KOPT-K1 (cell line): Measurements from ENCODE around the gene HOOK2.

Experiments used
- H3K27ac ChIP-seq: fragments of 200-600 bp; sonication (generic); 2 replicates; pipeline ENCODE4 v1.5.1; 2016; ENCODE audit warnings: antibody characterized with exemption, mild to moderate bottlenecking, low read depth, low read length; ENCODE audit not compliant: poor library complexity, severe bottlenecking
- H3K36me3 ChIP-seq: fragments of 200-600 bp; sonication (generic); 2 replicates; pipeline ENCODE4 v1.5.1; 2017; ENCODE audit warnings: antibody characterized with exemption, mild to moderate bottlenecking, low read length, moderate library complexity; ENCODE audit not compliant: insufficient read depth
- H3K9me3 ChIP-seq: fragments of 200-600 bp; sonication (generic); 2 replicates; pipeline ENCODE4 v1.5.1; 2017; ENCODE audit warnings: antibody characterized with exemption, low read length, mild to moderate bottlenecking; ENCODE audit not compliant: insufficient read depth, poor library complexity, severe bottlenecking

HOOK2 gene

DNA sequence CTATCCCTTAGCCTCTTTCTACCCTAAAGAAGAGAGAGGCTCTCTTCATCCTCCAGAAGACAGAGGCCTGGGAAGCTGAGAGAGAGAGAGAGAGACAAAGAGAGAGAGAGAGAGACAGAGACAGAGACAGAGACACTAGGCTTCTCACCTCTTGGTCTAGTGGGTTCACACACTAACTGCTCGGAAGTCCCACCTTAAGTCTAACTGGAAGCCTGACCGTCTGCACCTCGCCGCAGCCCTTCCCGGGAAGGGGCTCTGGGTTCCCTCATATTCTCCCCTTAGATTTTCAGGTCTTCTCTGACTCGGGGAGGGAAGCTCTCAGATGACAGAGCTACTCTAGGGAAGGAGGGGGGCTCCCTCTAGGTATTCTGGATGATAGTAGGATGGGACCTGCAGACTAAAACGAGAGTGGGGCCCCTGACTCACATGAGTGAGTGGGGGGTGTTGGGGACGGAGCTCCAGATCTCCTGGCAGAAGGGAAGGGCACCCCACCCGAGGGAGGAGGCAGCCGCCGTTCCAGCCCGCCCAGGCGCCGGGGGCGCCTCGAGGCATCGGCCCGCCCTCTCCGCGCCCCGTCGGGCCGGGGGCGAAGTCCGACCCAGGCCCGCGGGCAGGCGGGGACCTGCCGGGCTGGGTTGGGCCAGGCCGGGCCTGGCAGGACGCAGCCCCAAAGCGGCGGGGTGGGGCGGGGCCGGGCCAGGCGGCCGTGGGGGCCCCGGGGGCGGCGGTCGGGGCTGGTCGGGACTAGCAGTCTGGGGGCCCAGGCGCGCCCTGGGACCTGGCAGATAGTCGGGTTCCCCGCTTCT lies 13.9 kb upstream of the HOOK2 start:
- H3K27ac ChIP-seq = peak overlapping the region; percentile 94
- no peaks in the 10 kb centered on the region for H3K9me3 ChIP-seq
- no peaks in the 10 kb centered on the region for H3K36me3 ChIP-seq

DNA sequence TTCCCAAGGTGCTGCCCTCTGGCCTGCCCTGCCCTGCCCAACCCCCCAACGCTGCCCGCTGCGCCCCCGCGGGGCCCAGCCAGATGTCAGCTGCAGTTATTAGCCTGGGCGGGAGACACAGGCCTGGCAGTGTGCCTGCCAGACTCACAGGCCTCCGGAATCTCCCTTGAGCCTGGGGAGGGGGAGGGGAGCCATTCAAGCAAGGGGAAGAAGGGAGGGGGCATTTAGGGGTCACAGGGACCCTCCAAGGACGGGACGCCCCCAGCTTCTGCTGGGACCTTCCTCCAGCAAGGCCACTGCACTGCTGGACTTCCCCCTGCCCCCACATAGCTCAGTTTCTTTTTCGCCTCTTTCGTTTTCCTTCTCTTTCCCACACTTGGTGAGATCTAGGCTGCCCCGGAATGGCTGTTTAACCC lies 13.3 kb upstream of the HOOK2 start:
- no peaks in the 10 kb centered on the region for H3K36me3 ChIP-seq
- no peaks in the 10 kb centered on the region for H3K9me3 ChIP-seq
- peak overlapping the region; percentile 94 for H3K27ac ChIP-seq

DNA sequence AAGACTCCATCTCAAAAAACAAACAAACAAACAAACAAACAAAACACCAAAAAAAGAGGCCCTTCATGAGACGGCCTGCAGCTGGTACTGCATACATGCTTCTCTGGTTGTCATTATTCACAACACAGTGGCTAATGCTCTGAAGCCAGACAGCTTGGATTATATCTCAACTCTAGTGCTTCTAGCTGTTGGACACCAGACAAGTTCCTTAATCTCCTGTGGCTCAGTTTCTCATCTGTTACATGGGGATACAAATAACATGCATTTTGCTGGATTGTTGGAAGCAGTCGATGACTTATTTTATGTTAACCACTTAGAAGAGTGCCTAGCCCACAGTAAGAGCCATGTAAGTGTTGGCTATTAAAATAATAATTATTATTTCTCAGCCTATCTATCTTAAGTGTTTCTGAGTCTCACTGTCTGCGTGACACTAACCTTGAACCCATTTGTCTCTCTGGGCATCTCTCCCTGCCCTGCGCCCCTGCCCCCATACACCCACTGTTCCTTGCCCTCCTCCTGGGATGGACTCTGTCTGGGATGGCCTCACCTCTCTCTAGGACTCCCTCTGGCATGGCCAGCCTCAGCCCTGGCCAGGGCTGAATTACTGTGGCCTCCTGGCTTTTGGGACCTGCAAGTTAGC lies 12.8 kb upstream of the HOOK2 start:
- Histone ChIP-seq H3K27ac (peak overlapping the region; percentile 94), H3K36me3 (no peaks in the 10 kb centered on the region), H3K9me3 (no peaks in the 10 kb centered on the region)

DNA sequence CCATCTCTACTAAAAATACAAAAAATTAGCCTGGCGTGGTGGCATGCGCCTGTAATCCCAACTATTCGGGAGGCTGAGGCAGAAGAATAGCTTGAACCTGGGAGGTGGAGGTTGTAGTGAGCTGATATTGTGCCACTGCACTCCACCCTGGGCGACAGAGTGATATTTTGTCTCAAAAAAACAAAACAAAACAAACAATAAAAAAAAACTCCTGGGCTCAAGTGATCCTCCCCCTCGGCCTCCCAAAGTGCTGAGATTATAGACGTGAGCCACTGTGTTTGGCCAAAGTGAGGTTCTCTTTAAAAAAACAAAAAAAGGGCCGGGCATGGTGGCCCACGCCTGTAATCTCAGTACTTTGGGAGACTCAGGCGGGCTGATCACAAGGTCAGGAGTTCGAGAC lies 12.1 kb upstream of the HOOK2 start:
- no peaks in the 10 kb centered on the region for H3K36me3 ChIP-seq
- no peak overlapping the region for H3K27ac ChIP-seq
- H3K9me3 ChIP-seq = no peaks in the 10 kb centered on the region

DNA sequence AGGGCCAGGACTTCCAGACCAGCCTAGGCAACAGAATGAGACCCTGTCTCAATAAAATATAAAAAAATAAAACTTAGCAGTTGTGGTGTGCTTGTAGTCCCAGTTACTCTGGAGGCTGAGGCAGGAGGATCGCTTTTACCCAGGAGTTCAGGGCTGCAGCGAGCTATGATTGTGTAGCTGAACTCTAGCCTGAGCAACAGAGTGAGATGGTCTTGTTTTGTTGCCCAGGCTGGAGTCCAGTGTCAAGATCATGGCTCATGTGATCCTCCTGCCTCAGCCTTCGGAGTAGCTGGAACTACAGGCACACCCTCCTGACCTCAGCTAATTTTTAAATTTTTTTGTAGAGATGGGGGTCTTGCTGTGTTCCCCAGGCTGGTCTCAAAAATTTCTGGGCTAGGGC lies 11.6 kb upstream of the HOOK2 start:
- H3K27ac ChIP-seq = peak overlapping the region; percentile 99
- H3K36me3 ChIP-seq = no peaks in the 10 kb centered on the region

DNA sequence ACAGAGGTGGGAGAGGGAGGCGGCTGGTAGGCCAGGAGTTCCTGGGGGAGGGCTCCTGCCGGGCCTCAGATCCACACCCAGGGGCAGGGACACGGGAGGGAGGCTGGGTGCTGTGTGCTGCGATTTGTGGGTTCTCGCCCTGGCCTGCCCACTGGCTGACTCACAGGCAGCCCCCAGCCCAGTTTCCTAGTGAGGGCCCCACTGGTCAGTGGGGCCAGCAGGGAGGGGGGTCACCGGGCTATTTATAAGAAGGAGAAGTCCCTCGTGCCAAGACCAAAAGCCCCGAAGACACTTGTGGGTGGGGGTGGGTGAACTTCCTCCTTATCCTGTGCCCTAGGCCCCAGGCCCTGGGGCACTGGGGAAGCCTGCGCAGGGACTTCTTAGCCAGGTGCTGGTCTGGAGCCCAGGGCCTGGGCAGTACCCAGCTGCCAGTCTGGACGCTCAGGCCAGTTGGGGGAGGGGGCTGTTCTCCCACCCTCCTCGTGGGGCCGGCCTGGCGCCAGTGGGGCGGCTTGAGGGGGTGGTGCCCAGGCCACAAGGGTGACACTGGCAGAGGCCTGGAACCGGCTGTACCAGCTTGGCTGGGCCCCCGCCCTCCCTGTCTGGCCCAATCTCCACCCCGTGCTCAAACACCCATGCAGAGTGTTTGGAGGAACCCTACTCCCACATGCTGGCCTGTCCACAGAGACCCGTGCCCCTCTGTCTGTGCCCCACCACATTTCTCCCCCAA lies 11.0 kb upstream of the HOOK2 start:
- H3K36me3 ChIP-seq = no peaks in the 10 kb centered on the region
- H3K27ac ChIP-seq = peak overlapping the region; percentile 99
- H3K9me3 ChIP-seq = no peaks in the 10 kb centered on the region

More for the DNA sequence above, 11.6 kb upstream of the HOOK2 start:
- H3K9me3 ChIP-seq = no peaks in the 10 kb centered on the region

DNA sequence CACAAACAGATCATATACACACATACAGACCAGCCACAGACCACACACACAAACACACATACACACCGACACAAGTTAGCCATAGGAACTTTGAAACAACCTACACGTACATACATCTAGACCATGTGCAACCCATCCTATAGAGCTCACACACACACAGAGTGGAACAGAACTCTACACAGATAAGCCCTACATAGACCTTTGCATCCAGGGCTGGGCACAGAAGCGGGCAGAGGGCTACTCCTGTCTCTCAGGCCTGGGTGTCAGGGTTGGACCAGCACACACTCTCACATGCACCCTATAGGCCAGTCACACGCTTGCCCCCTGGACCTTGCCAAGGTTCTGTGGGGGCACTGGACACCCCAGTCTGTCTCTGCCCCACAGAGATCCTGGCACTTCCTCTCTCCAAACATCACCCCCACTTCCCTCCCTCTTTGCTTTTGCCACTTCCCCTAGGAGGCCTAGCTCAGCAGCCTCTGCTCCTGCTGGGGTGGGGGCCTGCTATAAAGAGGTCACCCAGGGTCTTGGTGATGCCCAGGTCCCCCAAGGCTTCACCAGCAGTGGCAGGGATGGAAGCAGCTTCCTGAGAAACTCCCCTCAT lies 10.2 kb upstream of the HOOK2 start:
- H3K9me3 ChIP-seq = no peaks in the 10 kb centered on the region
- H3K36me3 ChIP-seq = no peaks in the 10 kb centered on the region
- H3K27ac ChIP-seq = peak overlapping the region; percentile 99

DNA sequence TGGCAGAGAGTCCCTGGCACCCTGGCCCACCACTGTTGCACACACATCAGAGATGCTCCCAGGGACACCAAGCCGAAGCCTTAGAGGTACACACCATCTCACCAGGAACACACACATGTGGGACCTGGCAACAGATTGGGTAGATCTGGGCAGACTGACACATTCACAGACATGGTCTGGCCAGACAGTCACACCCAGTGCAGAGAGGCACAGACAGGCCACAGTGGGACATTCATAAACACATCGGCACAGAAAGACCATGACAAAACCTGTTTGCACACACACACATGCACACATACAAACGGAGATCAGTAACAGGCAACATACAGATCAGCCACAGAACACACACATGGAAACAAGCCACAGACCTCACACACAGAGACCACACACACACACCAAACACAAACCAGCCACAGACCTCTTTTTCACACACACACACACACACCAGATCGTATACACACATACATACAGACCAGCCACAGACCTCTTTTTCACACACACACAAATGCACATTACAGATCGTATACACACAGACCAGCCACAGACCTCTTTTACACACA lies 9.6 kb upstream of the HOOK2 start:
- H3K36me3 ChIP-seq = no peaks in the 10 kb centered on the region
- no peaks in the 10 kb centered on the region for H3K9me3 ChIP-seq
- H3K27ac ChIP-seq = peak overlapping the region; percentile 99

DNA sequence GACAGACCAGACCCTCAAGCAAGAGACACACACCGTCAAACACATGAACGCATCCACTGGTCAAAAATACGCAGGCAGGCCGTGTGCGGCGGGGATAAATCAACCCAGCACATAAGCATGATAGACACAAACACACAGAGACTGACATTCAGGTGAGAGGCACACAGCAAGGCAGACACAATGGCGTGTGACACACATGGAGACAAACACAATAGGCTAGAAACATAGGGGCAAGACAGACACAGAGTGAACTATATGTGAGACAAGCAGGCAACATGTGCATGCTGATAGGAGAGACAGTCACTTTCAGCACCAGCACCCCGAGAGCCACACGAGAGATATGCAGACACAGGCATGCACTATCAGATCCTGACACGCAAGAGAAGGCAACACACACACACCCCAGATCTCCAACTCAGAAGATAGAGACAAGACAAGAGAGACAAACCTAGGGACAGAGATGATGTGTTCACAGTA lies 9.1 kb upstream of the HOOK2 start:
- H3K9me3 ChIP-seq = no peaks in the 10 kb centered on the region
- H3K36me3 ChIP-seq = no peaks in the 10 kb centered on the region
- peak overlapping the region; percentile 99 for H3K27ac ChIP-seq

DNA sequence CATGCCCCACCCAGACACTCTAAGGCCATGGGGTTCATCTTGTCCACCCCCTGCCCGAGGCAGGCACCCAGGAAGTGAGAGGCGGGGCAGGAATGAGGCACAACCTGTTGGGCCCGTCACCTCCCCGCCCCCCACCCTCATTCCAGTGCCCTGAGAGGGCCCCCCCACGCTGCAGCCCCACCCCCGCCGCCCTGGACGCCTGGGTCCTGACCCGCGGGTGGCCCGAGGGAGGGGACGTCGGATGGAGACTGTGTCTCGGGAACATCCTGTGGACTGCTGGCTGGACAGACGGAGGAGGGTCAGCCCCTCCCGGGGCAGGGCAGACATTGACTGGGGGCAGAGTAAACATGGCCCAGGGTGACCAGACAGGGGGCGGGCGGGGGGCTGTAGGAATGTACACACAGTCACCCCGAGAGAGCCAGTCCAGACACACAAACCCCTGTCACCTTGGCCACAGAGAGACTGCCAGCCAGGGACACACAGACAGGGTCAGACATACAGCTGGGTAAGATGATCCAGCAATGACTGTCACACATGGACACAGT lies 8.6 kb upstream of the HOOK2 start:
- Histone ChIP-seq H3K36me3 (no peaks in the 10 kb centered on the region), H3K27ac (peak overlapping the region; percentile 99), H3K9me3 (no peaks in the 10 kb centered on the region)

DNA sequence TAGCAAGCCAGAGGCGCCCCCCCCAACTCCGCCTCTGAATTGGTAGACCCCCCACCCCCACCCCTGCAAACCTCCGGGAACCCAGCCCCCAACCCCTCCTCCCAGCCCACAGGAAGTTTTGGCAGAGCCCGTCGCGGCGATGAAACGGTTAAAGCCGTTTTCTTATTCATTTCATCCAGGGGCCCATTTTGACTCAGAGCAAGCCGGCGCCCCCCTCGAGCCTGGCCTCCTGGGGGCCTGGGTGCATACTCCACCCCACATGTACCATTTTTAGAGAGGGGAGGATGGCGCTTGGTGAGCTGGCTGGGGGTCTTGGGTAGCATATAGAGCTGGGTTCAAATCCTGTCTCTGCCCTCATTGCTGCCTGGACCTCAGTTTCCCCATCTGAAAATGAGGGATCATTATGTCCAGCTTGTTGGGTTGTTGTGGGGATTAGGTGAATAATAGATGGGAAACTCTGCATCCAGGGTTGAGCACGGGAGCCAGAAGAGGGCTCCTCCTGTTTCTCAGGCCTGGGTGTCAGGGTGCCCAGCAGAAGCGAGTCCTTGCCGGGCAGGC lies 8.0 kb upstream of the HOOK2 start:
- no peaks in the 10 kb centered on the region for H3K9me3 ChIP-seq
- no peaks in the 10 kb centered on the region for H3K36me3 ChIP-seq
- peak overlapping the region; percentile 99 for H3K27ac ChIP-seq

DNA sequence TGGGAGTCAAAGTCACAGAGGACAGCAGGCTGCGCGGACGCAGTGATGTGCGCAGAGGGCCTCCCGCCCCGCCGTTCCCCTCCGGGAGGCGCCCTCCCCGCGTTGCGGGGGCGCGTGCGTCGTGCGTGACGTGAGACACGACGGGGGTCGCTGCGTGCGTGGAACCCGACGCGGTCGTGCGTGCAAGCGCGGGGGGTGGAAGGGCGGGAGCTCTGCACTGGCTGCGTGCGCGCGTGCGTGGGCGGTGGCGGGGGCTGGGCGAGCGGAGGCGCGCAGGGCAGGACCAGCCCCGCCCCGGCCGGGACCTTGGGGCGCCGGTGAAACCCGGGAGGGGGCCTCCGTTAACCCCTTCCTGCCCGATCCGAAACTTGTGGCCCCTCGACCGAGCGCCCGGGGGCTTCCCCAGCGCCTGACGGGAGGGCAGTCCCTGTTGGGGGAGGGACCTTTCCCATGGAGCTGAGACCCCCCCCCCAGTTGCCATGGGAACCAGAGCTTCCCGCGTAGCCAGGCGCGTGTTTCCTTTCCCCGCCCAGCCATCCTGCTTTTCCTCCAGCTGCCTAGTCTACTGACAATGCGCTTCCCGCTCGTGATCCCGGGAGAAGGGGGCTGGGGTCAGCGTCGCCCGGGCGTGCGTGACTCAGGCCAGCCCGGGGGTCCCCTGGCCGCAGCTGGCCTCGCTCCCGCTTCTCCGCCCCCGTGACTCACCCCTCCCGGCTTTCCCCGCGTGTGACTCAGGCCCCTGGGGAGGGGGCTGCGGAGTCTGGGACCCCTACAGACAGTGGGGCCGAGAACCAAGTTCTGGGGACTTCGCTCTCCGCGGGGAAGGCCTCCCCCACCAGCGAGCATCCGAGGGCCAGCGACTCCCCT lies 7.3 kb upstream of the HOOK2 start:
- H3K9me3 ChIP-seq = no peaks in the 10 kb centered on the region
- H3K36me3 ChIP-seq = no peaks in the 10 kb centered on the region
- peak overlapping the region; percentile 99 for H3K27ac ChIP-seq

DNA sequence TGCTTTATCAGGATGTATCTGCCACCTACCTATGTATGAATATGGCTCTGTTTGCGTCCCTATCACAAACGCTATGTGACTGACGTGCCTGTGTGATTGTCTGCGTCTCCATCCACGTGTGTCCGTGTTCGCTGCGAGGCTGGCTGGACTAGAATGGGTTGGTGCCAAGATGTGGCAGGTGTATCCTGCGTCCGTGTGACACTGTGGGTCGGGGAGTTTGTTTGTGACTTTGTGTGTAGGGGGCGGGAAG lies 6.7 kb upstream of the HOOK2 start:
- H3K27ac ChIP-seq = peak overlapping the region; percentile 99
- no peaks in the 10 kb centered on the region for H3K9me3 ChIP-seq
- H3K36me3 ChIP-seq = no peaks in the 10 kb centered on the region
